HepG2 (cell line): ENCODE results near the gene PRICKLE2. TPM values are rescaled to one million over a fixed set of nuclear protein-coding genes. Genes with fewer than 3 reads are reported as not detected.

Source experiments
- HOXA9 ChIP-seq: sonication (generic); formaldehyde crosslinking; IDR thresholded peaks from 2 replicates; pipeline ENCODE4 v1.8.1; 2022; ENCODE audit warnings: missing genetic modification reagents, mild to moderate bottlenecking, moderate library complexity, borderline replicate concordance
- KAT8 ChIP-seq: IDR thresholded peaks from 2 replicates; pipeline ENCODE4 v1.6.1; 2016; ENCODE audit warnings: missing genetic modification reagents, missing compliant biosample characterization
- NFKB2 ChIP-seq: sonication (generic); formaldehyde crosslinking; IDR thresholded peaks from 2 replicates; pipeline ENCODE4 v1.4.0; 2020; ENCODE audit warnings: missing genetic modification reagents, borderline replicate concordance
- PAX8 ChIP-seq: sonication (generic); formaldehyde crosslinking; IDR thresholded peaks from 2 replicates; pipeline ENCODE4 v1.8.0; 2022; ENCODE audit warnings: mild to moderate bottlenecking, missing genetic modification reagents, borderline replicate concordance
- RBFOX2 ChIP-seq: fragments of 200-400 bp; formaldehyde crosslinking; IDR thresholded peaks from 2 replicates; pipeline ENCODE4 v1.6.1; 2017; ENCODE audit warnings: low read depth, mild to moderate bottlenecking, low read length
- ZC3H13 ChIP-seq: sonication (generic); formaldehyde crosslinking; IDR thresholded peaks from 2 replicates; pipeline ENCODE4 v1.8.1; 2023; ENCODE audit warnings: mild to moderate bottlenecking, missing genetic modification reagents, moderate library complexity
- ZFX ChIP-seq: sonication (generic); formaldehyde crosslinking; IDR thresholded peaks from 2 replicates; pipeline ENCODE4 v1.4.0; 2020; ENCODE audit warnings: mild to moderate bottlenecking, low read depth, missing genetic modification reagents, moderate library complexity
- ZNF546 ChIP-seq: sonication (generic); formaldehyde crosslinking; conservative IDR thresholded peaks from 2 replicates; pipeline ENCODE4 v1.8.1; 2023; ENCODE audit warnings: mild to moderate bottlenecking, missing genetic modification reagents
- ZSCAN12 ChIP-seq: sonication (generic); formaldehyde crosslinking; IDR thresholded peaks from 2 replicates; pipeline ENCODE4 v1.9.0; 2021; ENCODE audit warnings: mild to moderate bottlenecking, missing genetic modification reagents
- polyA plus RNA-seq, 8 experiments: library from polyadenylated mRNA; depleted of rRNA in 3 of 8; stranded (reverse) in 7 of 8; unstranded in 1 of 8; fragments of >200 nt; fragmentation: Illumina TruSeq in 4 of 8; extraction: Trizol in 4 of 8; gene quantifications; 2 replicates each; pipeline versions ENCODE4 v1.2.1 to v1.2.3, GENCODE V29; 2011 to 2016; ENCODE audit warnings: low read depth in 4 of 8, missing spikeins in 1 of 8, mixed read lengths in 1 of 8; ENCODE audit not compliant: insufficient read depth in 1 of 8
- total RNA-seq, 5 experiments: library from RNA; depleted of rRNA; stranded (reverse); fragments of >200 nt; fragmentation: Illumina TruSeq; extraction: Trizol; gene quantifications; 2 replicates each; pipeline ENCODE4 v1.2.3, GENCODE V29; 2016; ENCODE audit warnings: low read depth in 1 of 5
- TF ChIP-seq, protein P1 (sequence below): sonication (generic); formaldehyde crosslinking; IDR thresholded peaks from 2 replicates; pipeline ENCODE4 v1.9.0; 2021; ENCODE audit warnings: missing genetic modification reagents, mild to moderate bottlenecking, borderline replicate concordance
- TF ChIP-seq, protein P2 (sequence below): sonication (generic); formaldehyde crosslinking; IDR thresholded peaks from 2 replicates; pipeline ENCODE4 v1.4.0; 2020; ENCODE audit warnings: mild to moderate bottlenecking, missing genetic modification reagents, borderline replicate concordance

The PRICKLE2 gene
- total and polyA plus RNA-seq, 2 of the 13 experiments (the other 11 are each of a cell fraction or from before 2014, with no cell fraction given), result 0.01 to 0.07 TPM

GRCh38 chr3:64138656-64139375, 86.5 kb downstream of the PRICKLE2 start (continued):
- TF ChIP-seq, protein P1, sequence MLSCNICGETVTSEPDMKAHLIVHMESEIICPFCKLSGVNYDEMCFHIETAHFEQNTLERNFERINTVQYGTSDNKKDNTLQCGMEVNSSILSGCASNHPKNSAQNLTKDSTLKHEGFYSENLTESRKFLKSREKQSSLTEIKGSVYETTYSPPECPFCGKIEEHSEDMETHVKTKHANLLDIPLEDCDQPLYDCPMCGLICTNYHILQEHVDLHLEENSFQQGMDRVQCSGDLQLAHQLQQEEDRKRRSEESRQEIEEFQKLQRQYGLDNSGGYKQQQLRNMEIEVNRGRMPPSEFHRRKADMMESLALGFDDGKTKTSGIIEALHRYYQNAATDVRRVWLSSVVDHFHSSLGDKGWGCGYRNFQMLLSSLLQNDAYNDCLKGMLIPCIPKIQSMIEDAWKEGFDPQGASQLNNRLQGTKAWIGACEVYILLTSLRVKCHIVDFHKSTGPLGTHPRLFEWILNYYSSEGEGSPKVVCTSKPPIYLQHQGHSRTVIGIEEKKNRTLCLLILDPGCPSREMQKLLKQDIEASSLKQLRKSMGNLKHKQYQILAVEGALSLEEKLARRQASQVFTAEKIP (CRISPR knock-in tag), result no peak
- no peak for TF ChIP-seq ZC3H13 (CRISPR knock-in tag)
- no peak for TF ChIP-seq ZNF546 (CRISPR knock-in tag)
- TF ChIP-seq HOXA9, result no peak
- no peak for TF ChIP-seq KAT8
- TF ChIP-seq RBFOX2, result no peak
- TF ChIP-seq, protein P2, sequence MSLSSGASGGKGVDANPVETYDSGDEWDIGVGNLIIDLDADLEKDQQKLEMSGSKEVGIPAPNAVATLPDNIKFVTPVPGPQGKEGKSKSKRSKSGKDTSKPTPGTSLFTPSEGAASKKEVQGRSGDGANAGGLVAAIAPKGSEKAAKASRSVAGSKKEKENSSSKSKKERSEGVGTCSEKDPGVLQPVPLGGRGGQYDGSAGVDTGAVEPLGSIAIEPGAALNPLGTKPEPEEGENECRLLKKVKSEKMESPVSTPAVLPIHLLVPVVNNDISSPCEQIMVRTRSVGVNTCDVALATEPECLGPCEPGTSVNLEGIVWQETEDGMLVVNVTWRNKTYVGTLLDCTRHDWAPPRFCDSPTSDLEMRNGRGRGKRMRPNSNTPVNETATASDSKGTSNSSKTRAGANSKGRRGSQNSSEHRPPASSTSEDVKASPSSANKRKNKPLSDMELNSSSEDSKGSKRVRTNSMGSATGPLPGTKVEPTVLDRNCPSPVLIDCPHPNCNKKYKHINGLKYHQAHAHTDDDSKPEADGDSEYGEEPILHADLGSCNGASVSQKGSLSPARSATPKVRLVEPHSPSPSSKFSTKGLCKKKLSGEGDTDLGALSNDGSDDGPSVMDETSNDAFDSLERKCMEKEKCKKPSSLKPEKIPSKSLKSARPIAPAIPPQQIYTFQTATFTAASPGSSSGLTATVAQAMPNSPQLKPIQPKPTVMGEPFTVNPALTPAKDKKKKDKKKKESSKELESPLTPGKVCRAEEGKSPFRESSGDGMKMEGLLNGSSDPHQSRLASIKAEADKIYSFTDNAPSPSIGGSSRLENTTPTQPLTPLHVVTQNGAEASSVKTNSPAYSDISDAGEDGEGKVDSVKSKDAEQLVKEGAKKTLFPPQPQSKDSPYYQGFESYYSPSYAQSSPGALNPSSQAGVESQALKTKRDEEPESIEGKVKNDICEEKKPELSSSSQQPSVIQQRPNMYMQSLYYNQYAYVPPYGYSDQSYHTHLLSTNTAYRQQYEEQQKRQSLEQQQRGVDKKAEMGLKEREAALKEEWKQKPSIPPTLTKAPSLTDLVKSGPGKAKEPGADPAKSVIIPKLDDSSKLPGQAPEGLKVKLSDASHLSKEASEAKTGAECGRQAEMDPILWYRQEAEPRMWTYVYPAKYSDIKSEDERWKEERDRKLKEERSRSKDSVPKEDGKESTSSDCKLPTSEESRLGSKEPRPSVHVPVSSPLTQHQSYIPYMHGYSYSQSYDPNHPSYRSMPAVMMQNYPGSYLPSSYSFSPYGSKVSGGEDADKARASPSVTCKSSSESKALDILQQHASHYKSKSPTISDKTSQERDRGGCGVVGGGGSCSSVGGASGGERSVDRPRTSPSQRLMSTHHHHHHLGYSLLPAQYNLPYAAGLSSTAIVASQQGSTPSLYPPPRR (CRISPR knock-in tag), result no peak
- no peak for TF ChIP-seq ZFX (CRISPR knock-in tag)
- TF ChIP-seq NFKB2 (CRISPR knock-in tag), result no peak
- TF ChIP-seq ZSCAN12 (CRISPR knock-in tag), result no peak
- TF ChIP-seq PAX8 (CRISPR knock-in tag), result no peak
